Activated CD4-positive, alpha-beta T cell treated with anti-CD3 and anti-CD28 coated beads, Interleukin-2, Interleukin-4, amounts not matched to agents 100 ng/mL and 50 ng/mL, durations not matched to agents 16 hours and 8 hours (primary cell): ENCODE data around the gene PIP.
"Not testable (repeated sequence)": the region's sequence is repeated elsewhere in the genome, so short reads cannot be mapped to it uniquely, and the experiment has no call there.

Experiments
- DNase-seq: peaks from one replicate; pipeline ENCODE4 v3.0.0-alpha.2; 2020; ENCODE audit warnings: low spot score

The PIP gene

GRCh38 chr7:143131781-143132180 is at the start of gene PIP:
TSS of gene PIP (plus strand) at chr7:143132077. CDS start at chr7:143132117, 40 bp downstream.
- no peak for DNase-seq

- DNase-seq = no peak
Measured at GRCh38 chr7:143085109-143085508, 46.8 kb upstream of the PIP start.

DNA sequence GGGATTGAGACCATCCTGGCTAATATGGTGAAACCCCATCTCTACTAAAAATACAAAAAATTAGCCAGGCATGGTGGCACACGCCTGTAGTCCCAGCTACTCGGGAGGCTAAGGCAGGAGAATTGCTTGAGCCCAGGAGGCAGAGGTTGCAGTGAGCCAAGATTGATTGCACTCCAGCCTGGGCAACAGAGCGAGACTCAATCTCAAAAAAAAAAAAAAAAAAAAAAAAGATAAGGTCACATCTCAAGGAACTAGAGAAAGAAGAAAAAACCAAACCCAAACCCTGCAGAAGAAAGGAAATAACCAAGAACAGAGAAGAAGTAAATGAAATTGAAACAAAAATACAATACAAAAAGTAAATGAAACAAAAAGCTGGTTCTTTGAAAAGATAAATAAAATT is 46.3 kb upstream of the PIP start:
- not testable (repeated sequence) for DNase-seq

DNA sequence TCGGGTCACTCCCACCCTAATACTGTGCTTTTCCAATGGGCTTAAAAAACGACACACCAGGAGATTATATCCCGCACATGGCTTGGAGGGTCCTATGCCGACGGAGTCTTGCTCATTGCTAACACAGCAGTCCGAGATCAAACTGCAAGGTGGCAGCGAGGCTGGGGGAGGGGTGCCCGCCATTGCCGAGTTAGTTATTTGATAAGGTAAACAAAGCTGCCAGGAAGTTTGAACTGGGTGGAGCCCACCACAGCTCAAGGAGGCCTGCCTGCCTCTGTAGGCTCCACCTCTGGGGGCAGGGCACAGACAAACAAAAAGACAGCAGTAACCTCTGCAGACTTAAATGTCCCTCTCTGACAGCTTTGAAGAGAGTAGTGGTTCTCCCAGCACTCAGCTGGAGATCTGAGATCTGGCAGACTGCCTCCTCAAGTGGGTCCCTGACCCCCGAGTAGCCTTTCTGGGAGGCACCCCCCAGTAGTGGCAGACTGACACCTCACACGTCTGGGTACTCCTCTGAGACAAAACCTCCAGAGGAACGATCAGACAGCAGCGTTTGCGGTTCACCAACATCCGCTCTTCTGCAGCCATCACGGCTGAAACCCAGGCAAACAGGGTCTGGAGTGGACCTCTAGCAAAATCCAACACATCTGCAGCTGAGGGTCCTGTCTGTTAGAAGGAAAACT is 43.2 kb upstream of the PIP start:
- DNase-seq = not testable (repeated sequence)

DNA sequence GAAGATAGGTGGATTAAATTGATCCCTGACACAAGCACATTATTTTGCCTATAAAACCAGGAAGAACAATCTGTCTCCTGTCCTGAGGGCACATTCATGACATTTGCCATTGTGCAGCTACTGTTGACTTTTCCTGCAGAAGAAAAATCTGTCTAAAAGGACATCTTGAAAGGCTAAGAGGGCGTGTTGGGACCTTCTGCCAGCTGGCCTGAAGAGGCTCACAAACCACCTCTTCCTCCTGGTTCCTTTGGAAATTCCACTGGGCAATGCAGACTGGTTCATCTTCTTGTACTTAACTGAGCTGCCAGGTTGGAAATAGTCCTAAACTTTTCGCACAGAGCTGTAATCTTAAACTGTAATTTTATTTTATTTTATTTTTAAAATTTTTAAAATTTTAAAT is 35.7 kb upstream of the PIP start:
- no peak for DNase-seq

DNA sequence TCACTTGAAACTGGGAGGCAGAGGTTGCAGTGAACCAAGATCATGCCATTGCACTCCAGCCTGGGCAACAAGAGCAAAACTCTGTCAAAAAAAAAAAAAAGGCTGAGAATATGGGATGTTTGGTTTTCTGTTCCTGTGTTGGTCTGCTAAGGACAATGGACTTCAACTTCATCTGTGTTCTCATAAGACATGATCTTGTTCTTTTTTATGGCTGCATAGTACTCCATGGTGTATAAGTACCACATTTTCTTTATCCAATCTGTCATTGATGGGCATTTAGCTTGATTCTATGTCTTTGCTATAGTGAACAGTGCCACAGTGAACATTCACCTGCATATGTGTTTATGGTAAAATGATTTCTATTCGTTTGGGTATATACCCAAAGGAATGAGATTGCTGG is 32.3 kb upstream of the PIP start:
- not testable (repeated sequence) for DNase-seq

GRCh38 chr7:143104759-143105158 is 27.1 kb upstream of the PIP start:
- no peak for DNase-seq

GRCh38 chr7:143108019-143108418 is 23.9 kb upstream of the PIP start:
- DNase-seq = not testable (repeated sequence)

DNA sequence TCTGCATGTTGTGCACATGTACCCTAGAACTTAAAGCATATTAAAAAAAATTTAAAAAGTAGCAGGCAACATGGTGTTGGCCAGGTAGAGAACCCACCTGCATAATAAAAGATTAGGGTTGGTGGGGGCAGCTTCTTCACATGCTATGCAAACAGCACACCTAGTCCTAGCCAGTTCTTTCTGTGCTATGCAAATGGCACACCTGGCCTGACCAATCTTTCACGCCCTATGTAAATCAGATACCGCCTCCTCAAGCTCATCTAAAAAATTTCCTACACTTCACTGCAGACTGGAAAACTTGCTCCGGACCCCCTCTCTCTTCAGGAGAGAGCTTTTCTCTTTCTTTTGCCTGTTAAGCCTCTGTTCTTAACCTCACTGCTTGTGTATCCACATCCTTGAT is 14.5 kb upstream of the PIP start:
- no peak for DNase-seq

DNA sequence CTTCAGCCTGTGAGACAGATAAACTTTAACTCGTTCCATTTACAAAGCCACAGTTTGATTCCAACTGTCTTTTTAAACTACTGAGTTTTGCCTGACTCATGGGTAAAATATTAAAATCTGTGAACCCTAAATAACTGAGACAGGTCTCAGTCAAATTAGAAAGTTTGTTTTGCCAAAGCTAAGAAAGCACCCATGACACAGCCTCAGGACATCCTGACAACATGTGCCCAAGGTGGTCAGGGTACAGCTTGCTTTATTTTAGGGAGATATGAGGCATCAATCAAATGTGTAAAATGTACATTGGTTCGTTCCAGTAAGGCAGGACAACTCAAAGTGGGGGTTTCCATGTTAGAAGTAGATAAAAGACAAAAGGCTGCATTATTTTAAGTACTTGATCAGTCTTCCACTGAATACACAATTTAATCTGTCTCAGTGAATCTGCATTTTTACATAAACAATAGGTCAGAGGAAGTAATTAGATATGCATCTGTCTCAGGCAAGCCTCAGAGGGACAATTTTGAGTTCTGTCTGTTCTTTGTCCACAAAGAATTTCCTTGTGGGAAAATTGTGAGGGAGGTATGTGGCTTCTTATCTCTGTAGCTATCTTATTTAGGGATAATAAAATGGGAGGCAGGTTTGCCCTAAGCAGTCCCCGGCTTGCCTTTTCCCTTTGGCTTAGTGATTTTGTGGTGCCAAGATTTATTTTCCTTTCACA is 11.0 kb upstream of the PIP start:
- no peak for DNase-seq

DNA sequence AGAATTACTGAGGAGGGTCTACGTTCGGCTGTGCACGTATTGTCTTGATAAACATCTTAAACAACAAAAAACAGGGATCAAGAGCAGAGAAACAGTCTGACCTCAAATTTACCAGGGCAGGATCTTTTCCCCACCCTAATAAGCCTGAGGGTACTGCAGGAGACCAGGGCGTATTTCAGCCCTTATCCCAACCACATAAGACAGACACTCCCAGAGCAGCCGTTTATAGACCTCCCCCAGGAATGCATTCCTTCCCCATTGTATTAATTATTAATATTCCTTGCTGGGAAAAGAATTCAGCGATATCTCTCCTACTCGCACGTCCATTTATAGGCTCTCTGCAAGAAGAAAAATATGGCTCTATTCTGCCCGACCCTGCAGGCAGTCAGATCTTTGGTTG is 8.6 kb upstream of the PIP start:
- DNase-seq = not testable (repeated sequence)

DNA sequence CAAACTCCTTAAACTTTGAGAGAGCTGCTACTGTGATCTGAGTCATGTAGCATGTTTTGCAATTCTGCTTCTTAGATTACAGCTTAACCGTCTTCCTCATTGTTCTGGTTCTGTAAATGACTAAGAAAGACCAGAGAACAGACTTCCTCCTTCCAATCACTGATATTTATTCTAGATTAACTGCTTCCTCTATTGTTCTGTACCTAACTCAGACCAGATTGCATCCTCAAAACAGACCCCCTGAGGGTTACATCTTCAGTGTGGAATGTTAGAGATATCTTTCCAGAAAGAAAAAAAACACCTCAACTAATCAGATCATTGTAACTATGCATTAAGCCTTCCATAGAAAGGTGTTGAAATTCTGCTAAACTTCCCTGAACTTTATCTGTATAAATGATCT is 5.7 kb upstream of the PIP start:
- DNase-seq = peak; percentile 5

- no peak for DNase-seq
Measured at GRCh38 chr7:143129051-143129450, 2.8 kb upstream of the PIP start.

GRCh38 chr7:143129477-143129876 is 2.4 kb upstream of the PIP start:
- no peak for DNase-seq

DNA sequence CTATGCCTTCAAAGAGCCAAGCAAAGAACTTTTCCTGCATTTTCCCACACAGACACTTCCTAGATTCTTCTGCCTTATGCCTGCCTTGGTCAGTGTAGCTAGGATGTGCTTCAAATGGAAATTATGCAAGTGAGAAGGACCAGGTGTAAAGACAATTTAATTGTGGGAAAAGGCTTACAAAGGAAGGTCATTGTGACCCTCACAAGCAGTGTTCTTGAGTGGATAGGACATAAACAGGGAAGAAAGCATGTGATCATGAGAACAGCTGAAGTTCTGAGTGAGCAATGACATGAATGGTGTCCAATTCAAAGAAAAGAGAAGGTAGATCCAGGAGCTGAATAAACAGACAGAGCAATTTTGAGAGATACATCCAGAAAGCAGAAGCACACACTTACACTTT is 1.3 kb upstream of the PIP start:
- no peak for DNase-seq

DNA sequence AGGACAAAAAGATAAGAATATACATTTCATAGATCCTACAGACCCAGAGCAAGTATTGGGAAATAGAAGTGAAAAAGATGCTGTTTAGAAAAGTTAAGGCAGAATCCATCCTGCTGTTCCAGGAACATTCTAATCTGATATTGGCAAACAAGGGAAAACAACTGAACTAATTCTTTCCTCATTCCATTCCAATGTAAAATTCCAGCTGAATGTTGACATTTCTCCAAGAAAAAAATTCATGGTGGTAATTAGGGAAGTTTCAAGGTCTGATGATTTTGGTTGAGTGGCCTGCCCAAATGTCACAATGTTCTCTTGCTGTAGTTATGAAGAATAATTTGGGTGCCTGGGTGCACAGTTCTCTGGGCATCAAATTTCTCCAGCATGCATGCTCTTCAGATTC is 15.2 kb downstream of the PIP start:
- DNase-seq = no peak

DNA sequence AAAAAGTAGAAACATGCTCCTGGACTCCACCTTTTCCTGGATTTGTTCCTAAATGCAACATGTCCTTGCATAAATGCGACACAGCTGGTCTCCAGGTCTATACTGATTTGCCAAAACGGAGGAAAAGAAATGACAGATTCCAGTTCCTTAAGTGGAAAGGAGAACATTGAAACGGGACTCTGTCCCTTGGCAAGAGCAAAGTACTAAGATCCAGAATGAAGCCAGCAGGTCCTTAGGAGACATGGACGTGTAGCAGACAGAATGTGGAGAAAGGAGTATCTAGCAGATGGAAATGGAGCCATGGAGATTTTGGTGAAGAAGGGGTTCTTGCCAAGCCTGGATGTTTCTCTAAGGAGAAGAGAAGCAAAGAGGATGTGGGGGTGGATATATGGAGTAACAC is 16.2 kb downstream of the PIP start:
- no peak for DNase-seq

GRCh38 chr7:143148651-143149050 is 16.8 kb downstream of the PIP start:
- DNase-seq = no peak

- not testable (repeated sequence) for DNase-seq
Measured at GRCh38 chr7:143150696-143151095, 18.8 kb downstream of the PIP start.

DNA sequence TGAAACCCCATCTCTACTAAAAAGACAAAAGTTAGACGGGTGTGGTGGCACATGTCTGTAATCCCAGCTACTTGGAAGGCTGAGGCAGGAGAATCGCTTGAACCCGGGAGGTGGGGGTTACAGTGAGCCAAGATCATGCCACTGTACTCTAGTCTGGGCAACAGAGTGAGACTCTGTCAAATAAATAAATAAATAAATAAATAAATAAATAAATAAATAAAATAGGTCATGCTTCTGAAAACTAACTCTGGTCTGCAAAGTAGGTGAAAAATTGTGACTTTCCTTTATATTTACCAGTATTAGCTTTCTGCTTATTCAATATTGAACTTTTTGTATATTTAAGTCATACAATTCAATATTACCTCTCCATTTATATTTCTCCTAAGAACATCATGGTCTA is 26.7 kb downstream of the PIP start:
- not testable (repeated sequence) for DNase-seq

DNA sequence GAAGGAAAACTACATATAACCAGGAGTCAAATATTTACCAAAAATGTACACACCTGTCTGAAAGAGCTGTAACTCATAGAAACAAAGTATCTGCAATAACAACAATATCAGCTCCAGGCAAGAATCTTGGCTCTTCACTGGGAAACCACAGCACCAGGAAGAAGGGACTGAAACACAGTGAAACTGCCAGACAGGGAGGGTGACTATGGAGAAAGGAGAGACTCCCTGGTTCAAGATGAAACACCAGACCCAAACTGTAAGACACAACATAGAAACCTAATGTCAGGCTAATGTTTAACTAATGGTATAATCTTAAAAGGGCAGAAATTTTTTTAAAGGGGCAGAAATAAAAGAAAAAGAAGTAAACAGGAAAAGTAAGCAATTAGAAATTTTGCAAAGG is 39.8 kb downstream of the PIP start:
- DNase-seq = no peak

DNA sequence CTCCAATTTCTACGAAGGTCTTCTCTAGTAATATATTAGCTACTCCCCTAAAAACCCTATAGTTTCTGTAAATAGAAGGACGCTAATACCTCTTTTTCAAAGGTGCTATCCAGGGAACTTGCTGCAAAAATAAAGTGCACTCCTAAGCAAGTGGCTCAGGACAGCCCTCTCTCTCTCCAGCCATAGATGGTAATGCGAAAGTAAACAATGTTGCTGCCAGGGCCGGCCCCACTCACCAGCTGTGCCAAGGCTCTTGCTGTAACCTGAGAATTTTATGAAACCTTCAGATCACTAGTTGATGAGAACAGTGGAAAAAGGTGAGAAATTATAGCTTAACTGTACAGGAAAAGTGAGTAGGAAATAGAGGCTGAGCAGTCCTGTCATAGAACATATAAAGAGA is 40.5 kb downstream of the PIP start:
- no peak for DNase-seq

GRCh38 chr7:143176128-143176527 is 44.3 kb downstream of the PIP start:
- no peak for DNase-seq
